GM19438 (cell line): ENCODE data around the gene TANK.

Experiments
- ATAC-seq: cut with Tn5 transposase; IDR thresholded peaks from one replicate; pipeline ENCODE4 v1.9.1; 2021; ENCODE audit warnings: low read depth; ENCODE audit not compliant: unreplicated experiment

Gene TANK

GRCh38 chr2:161219211-161219610, 59.0 kb downstream of the TANK start:
- no peak for ATAC-seq

- no peak for ATAC-seq
Observed at GRCh38 chr2:161223139-161223732, 63.0 kb downstream of the TANK start.

GRCh38 chr2:161228511-161229240, 68.4 kb downstream of the TANK start:
- ATAC-seq = no peak

GRCh38 chr2:161230959-161231358, 70.7 kb downstream of the TANK start:
- no peak for ATAC-seq

GRCh38 chr2:161232571-161232970, 72.3 kb downstream of the TANK start:
- no peak for ATAC-seq

- no peak for ATAC-seq
Observed at GRCh38 chr2:161233858-161234431, 73.7 kb downstream of the TANK start.

GRCh38 chr2:161234627-161235026, 74.4 kb downstream of the TANK start:
- ATAC-seq = no peak

- ATAC-seq = peak; percentile 42
Observed at GRCh38 chr2:161237392-161238264, 77.4 kb downstream of the TANK start.

GRCh38 chr2:161238265-161238559, 78.0 kb downstream of the TANK start:
- ATAC-seq = no peak

GRCh38 chr2:161238560-161239325, 78.5 kb downstream of the TANK start:
- peak; percentile 23 for ATAC-seq

- ATAC-seq = no peak
Observed at GRCh38 chr2:161239326-161240109, 79.3 kb downstream of the TANK start.

- no peak for ATAC-seq
Observed at GRCh38 chr2:161241894-161242293, 81.7 kb downstream of the TANK start.

GRCh38 chr2:161243312-161243711, 83.1 kb downstream of the TANK start:
- peak; percentile 39 for ATAC-seq

GRCh38 chr2:161243905-161244304, 83.7 kb downstream of the TANK start:
- no peak for ATAC-seq

- peak; percentile 77 for ATAC-seq
Observed at GRCh38 chr2:161244387-161245260, 84.4 kb downstream of the TANK start.

- no peak for ATAC-seq
Observed at GRCh38 chr2:161245261-161245553, 85.0 kb downstream of the TANK start.

GRCh38 chr2:161245671-161246070, 85.4 kb downstream of the TANK start:
- no peak for ATAC-seq

GRCh38 chr2:161246281-161246680, 86.1 kb downstream of the TANK start:
- ATAC-seq = no peak

GRCh38 chr2:161250864-161251436, 90.7 kb downstream of the TANK start:
- ATAC-seq = peak; percentile 62
